DMS 273 treated with DMSO at 0.1 percent for 48 hours (cell line): ENCODE measurements around the gene CPT2.
A peak's percentile ranks its signal among the peaks of the same experiment; 100 is the strongest.

Experiments used
- DNase-seq: peaks from one replicate; lab custom pipeline; 2025; lab: John Stamatoyannopoulos, UW

Gene CPT2

DNA sequence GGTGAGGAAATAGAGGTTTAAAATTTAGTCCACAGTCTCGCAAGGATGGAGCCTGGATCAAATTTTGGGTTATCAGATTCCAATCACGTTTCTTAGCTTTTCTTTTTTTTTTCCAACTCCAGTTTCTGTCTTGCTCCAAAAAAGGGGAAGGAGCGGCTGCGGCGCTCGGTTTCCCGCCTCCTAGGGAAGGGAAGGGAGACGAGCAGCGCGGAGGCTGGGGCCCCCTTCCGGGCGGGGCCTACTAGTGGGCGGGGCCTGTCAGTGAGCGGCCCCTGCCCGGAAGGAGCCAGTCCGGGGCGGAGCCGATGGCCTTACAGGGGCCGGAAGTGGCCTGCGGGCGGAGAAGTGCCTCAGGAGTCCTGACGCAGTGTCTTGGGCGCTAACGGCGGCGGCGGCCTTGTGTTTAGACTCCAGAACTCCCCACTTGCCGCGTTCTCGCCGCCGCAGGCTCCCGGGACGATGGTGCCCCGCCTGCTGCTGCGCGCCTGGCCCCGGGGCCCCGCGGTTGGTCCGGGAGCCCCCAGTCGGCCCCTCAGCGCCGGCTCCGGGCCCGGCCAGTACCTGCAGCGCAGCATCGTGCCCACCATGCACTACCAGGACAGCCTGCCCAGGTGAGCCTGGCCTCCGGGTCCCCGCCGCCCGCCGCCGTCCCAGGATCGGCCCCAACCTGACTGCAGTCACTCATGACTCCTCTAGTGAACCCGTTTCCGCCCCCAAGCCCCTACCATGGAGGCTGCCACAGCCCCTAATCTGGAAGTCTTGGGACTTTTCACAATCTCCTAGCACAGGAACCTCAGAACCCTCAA is at the start of gene CPT2:
TSS of gene CPT2 (plus strand) at position 340 of the 806 bp plus-strand sequence. CDS start at position 460, 120 bp downstream.
- peak; percentile 71 for DNase-seq

DNA sequence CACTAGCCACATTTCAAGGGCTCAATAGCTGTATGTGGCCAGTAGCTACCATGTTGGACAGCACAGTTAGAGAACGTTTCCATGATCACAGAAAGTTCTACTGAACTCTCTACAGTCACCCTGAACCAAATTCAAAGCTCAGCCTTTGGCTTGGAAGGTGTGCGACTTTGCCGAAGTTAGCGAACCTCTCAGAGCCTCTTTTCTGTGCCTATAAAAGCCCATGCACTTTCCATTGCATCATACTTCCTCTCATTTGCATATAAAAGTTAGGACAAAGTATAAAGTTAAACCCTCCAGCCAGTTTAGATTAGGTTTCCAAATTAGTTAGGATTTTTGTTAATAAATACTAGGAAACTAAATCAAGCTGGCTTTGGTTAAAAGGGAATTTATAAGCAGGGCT is 49.5 kb upstream of the CPT2 start:
- no peak for DNase-seq

DNA sequence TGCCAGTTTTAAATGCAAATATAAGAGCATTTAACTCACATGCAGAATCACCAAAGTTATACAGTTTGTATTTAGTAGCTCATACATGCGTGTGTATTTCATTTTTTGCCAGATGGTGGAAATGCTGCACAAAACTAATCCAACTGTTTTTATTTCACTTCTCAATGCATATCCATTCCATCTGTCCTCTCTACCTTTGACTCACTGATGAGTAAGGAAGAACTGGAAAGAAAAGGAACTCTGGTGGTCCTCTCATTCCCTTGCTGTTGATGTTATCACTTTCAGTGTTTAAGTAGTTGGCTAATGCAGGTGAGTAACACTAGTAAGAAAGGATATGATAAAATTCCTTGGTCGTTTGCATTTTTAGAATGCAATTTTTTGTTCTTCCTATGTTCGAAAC is 48.5 kb upstream of the CPT2 start:
- DNase-seq, result no peak

DNA sequence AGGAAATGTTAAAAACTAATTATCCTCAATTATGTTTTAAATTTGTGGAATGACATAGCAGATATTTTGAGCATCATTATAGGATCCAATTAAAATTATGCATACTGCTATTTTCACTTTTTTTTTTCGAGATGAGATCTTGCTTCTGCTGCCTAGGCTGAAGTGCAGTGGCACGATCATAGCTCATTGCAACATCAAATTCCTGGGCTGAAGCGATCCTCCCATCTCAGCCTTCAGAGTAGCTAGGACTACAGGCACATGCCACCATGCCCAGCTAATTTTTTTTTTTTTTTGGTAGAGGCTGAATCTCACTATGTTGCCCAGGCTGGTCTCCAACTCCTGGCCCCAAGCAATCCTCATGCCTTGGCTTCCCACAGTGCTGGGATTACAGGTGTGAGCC is 42.9 kb upstream of the CPT2 start:
- DNase-seq, result no peak

DNA sequence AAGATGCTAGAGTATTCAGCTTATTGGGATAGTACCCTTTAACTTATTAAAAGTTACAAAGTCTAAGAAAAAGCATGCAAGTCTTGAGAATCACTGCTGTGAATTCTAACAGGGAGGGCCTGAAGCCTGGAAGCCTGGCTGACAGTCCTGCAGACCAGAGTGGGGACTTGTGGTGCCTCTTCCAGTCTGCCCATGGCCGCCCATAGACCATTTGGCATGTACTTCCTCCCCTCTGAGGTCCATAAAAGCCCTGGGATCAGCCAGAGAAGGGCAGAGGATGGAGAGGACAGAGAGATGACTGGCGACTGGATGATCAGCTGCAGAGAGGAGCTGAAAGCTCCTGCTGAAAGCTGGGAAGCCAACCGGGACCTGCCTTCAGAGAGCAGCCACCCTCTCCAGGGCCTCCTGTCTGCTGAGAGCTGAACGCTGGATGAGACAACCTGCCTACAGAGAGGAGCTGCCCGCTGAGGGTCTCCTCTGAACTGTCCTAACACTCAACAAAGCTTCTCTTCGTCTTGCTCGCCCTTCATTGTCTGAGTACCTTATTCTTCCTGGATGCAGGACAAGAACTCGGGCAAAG is 41.7 kb upstream of the CPT2 start:
- no peak for DNase-seq

DNA sequence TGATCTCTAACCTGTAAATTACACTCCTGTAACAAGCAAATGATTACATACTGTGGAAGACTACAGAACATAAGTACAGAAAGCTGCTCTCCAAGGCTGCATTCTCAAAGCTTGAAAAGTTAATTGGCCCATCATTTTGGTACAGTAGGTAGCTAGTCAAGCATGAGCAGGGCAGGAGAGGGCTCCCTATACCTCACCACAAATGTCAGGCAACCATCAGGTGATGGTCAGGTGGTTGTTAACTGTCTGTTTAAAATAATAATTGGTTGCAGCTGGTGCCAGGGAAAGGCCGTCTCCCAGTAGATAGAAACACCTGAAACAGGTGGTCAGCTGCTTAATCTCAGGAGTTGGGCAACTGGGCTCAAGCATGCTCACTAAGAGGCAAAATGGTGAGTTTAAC is 41.1 kb upstream of the CPT2 start:
- DNase-seq, result no peak

DNA sequence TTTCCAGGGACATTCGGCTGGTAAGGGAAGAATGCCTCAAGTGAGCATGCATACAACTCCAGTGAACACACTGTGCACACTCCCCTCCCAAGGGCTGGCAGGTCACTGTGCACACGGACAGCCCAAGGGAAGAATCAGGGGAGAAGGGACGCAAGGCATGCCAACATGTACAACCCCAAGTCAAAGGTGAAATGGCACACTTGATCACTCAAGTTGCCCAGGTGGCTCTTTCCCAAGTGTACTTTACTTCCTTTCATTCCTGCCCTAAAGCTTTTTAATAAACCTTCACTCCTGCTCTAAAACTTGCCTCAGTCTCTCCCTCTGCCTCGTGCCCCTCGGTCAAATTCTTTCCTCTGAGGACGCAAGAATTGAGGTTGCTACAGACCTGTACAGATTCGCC is 40.7 kb upstream of the CPT2 start:
- no peak for DNase-seq

DNA sequence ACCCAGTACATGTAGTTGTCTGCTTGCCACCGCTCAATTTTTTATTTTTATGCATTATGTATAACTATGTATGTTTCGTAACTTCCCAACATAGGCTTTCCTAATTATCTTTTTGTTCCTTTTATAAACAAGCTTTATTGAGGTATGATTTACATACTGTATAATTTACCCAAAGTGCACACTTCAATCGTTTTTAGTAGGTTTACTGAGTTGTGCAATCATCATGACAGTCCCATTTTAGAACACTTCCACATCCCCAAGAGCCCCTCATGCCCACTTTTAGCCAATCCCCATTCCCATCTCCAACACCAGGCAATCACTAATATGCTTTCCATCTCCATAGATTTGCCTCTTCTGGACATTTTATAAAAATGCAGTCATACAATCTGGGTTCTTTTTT is 39.8 kb upstream of the CPT2 start:
- DNase-seq, result no peak

DNA sequence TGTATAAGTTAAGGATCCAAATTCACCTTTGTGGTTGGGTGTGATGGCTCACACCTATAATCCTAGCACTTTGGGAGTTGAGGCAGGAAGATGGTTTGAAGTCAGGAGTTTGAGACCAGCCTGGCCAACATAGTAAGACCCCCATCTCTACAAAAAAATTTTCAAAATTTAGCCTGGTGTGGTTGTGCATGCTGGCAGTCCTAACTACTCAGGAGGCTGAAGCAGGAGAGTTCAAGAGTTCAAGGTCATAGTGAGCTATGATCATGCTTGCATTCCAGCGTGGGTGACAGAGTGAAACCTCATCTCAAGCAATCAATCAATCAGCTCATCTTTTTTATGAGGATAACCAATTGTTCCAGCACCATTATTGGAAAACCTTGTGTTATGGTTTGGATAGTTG is 37.7 kb upstream of the CPT2 start:
- DNase-seq, result no peak

DNA sequence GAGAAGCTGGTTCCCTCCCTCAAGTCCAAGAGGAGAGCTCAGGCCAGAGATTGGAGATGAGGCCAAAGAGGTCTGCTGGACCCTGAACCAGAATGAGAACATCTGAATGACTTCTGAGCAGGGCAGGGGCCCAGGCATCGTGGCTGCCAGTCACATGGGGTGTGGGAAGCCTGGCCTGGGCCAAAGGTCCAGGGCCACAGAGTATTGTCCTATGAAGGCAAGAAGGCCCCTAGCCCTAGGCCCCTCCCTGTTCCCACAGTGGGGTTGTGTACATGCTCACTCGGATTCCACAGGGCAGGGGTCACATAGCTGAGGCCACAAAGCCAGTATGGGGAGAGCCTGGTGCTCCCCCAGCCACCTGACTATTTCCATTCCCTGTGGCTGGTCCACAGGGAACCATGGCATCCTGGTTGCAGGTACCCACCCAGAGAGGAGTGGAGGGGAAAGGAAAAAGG is 35.7 kb upstream of the CPT2 start:
- no peak for DNase-seq

DNA sequence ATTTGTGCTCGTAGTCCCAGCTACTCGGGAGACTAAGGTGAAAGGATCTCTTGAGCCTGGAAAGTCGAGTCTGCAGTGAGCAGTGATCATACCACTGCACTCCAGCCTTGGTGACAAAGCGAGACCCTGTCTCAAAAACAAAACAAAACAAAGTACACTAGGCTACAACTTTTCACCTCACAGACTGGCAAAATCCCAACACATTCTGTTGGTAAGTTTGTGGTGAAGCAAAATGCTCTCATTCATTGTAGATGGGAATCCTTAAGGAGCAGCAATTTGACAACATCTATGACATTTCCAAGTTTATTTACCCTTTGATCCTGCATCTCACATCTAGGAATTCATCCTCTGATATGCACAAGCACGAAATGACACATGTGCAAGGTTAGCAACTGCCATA is 34.0 kb upstream of the CPT2 start:
- no peak for DNase-seq

DNA sequence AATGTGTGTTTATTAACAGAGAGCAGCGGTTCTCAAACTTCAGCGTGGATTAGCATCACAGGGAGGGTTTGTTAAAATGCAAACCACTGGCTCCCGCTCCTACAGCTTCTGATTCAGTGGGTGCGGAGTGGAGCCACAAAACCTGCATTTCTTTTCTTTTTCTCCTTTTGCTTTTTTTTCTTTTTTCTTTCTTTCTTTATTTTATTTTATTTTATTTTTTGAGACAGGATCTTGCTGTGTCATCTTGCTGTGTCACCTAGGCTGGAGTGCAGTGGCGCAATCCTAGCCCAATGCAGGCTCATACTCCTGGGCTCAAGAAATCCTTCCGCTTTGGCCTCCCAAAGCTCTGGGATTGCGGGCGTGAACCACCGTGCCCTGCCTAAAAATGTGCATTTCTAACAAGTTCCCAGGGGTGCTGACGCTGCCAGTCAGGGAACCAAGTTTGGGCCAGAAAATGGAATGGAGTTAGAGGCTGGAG is 33.3 kb upstream of the CPT2 start:
- DNase-seq, result no peak

DNA sequence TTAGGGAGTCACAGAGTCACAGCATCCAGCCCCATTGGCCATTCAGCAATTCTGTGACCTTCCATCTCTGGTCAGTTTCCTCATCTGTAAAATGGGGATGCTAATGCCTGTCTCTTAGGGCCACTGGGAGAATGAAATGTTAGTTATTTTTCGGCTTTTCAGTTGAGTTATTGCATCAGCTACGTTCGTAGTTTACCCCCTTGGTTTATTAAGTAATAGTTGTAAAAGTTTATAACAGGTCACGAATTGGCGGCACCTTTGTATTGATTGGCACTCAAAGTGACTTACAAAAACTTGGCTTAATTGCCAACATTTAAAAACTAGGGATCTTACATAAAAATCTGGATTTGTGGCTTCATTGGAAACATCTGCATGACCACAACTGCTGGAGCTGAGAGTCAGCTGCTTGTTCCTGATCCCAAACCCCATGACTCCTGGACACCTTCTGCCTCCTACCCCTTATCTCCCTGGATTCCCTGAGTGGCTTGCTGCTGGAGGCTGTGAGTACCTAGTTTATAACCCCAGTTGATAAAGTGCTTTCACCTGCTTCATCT is 31.1 kb upstream of the CPT2 start:
- no peak for DNase-seq

DNA sequence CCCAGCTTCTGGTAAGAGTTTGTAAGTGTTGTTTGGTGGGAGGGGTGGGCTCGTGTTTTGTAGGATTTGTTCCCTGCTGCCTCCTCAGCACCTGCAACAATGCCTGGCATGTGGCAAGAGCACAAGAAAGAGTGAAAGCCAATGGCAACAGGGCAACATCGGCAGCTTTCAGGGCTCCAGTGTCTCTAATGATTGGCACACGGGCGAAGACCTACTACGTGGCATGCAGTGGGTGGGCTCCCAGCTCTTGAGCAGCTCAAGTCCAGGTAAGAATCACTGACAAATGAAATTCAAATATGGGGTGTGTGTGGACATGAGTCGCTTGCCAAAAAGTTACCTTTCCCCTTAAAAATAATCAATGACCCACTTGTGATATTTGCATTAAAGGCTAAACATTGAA is 30.3 kb upstream of the CPT2 start:
- no peak for DNase-seq

DNA sequence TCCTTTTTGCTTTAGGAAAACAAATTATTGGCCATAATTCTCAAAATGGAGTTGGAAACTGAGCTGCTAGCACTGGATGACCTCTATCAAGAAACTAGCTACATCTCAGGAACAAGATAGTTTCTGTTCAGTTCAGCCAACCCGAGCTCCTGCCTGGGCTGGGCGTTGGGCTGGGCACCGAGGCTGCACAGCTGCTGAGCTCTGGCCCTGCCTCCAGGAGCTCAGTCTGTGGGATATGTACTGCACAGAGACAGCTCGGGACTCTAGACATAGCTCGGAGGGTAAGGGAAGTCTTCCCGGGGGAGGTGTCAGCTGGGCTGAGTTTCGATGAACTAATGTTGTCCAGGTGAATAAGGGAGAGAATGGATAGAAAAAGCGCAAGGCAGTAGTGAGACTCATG is 29.7 kb upstream of the CPT2 start:
- DNase-seq, result no peak

DNA sequence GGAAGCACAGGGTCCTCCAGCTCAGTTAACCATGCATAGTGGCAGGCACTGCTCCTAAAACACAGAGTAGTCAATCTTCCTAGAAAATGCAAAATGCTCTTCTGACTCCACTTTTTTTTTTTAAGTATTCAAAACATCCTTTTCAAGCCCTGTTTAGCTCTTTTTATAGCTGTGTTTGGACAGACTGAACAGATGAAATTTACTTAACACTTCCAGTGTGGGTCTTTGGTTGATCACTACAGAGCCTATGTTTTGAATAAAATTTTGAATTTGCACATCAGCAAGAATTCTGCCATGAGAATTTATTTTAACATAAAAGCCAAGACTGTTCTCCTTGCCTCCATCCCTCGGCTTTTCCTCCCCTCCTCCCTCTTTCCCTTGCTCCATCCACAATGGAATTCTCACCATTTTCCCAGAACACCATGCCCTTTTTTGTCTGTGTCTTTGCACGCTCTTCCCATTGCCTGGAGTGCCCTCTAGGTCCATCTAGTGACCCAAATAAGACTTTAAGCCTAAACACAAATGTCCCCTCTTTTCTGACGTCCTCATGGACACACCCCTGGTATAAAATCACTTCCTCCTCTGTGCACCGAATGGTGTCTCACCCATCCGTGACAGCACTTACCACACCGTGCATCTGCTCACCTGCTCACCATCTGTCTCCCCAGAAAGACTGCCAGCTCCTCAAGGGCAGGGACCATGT is 24.0 kb upstream of the CPT2 start:
- peak; percentile 74 for DNase-seq

DNA sequence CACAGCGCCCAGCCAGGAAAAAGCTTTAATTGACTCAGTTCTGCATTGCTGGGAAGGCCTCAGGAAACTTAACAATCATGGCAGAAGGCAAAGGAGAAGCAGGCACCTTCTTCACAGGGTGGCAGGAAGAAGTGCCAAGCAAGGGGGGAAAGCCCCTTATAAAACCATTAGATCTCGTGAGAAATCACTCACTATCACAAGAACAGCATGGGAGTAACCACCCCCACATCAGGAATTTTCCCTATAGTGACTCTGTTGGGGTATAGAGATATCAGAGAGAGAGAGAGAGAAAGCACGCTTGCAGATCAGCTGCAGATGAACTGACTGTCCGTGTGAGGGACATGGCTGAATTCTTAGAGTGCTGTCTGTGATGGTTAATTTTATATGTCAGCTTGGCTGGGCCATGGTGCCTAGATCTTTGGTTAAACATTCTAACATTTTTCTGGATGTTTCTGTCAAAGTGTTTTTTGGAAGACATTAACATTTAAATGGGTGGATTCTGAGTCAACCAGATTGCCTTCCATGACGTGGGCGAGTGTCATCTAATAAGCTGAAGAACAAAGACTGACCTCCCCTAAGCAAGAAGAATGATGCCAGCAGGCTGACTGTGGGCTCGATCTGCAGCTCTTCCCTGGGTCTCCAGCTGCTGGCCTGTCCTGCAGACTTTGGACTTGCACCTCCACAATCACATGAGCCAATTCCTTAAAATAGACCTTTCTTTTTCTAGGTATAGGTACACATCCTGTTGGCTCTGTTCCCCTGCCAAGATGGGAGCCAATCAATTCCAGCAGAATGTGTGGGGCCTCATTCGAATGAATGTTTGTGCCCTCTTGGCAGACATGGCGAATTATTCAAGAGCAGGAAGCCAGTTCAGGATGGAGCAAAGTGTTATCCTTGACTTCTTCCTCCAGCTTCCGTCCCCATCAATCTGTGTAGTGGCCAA is 21.4 kb upstream of the CPT2 start:
- DNase-seq, result no peak

DNA sequence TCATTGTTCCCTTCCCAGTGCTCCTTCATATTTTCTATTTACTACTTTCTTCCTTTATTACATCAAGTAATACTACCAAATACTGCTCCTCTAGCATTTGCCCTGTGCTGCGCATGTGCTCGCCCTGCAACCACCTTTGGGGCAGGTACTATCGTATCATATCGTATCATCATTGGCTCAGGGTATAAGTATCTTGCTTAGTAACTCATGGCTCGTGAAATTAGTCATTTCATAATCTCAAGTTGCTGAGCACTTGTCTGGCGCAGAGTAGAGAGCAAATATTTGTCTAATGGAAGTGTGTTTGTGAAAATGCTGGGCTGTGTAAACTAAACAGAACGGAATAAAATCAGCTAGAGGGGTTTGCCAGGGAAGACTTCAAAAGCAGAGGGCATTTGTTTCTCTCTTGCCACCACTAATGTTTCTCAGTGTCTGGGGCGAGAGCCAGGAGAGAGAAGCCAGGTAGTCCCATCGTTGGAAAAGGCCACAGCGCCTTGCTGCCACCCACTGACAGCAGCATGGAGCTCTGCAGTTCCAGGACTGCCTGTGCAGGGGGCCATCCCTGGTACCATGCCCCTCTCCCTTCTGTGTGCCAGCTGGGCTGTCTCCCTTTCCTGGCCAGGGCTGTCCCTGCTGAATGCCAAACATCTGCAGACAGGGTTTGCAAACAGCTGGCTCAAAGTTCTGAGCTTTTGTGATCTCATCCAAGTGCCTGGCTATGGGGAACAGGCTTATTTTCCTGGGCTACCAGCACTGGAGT is 20.0 kb upstream of the CPT2 start:
- peak; percentile 37 for DNase-seq

DNA sequence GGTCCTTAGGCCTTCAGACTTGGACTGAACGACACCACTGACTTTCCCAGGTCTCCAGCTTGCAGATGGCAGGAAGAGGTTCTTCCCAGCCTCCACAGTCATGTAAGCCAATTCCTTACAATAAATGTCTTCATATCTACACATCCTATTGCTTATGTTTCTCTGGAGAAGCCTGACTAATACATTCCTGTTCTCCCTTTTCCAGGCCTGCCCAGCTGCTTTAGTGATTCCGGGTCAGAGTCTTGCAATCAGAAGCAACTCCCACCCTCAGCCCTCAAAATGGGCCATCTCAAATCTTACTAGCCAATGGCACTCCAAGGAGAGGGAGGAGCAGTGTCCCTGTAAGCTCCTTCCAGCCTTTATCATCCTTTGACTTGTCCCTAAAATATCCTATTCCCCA is 16.4 kb upstream of the CPT2 start:
- no peak for DNase-seq

DNA sequence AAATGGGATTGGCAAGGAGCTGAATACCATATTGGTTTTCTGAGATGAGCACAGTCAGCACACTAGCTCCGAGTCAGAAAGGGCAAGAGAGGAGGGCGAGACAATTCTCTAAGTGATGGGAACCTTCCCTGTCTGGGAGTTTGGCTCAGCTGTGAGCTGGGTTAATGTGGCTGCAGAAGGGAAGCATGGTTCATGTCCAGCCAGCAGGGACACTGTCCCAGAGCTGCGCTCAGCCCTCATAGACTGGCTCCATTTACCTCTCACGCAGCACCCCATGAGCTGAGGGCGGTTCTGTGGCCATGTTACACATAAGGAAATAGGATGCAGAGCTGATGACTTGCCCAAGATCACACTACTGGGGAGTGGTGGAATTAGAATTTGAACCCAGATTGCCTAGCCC is 15.7 kb upstream of the CPT2 start:
- DNase-seq, result no peak

DNA sequence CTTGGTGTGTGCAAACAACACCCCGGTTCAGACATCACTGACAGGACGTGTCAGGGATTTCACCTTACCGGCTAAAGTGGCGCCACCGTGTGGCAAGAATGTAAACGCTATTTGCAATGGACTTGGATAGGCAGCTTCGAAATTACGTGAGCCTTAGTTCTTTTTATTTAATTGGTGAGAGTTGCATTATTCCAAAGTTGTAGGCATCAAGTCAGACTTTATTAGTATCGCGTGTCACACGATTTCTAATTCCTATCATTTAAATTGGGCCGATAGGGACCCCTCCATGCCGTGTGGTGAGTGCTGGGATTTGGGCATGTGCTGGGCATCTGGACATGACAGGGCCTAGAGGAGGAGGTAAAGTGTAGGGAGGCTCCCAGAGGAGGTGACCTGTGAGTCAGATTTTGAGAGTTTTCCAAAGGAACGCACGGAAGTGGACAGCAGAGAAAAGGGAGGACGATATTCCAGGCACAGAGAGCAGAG is 14.5 kb upstream of the CPT2 start:
- peak; percentile 19 for DNase-seq
